Embryonic facial prominence (tissue), 1 donor: ENCODE measurements around the gene GRAP2.

ENCODE experiments used
- DNase-seq: peaks from one replicate; pipeline ENCODE4 v3.0.0-alpha.2; 2016; ENCODE audit errors: extremely low spot score

The GRAP2 gene

DNA sequence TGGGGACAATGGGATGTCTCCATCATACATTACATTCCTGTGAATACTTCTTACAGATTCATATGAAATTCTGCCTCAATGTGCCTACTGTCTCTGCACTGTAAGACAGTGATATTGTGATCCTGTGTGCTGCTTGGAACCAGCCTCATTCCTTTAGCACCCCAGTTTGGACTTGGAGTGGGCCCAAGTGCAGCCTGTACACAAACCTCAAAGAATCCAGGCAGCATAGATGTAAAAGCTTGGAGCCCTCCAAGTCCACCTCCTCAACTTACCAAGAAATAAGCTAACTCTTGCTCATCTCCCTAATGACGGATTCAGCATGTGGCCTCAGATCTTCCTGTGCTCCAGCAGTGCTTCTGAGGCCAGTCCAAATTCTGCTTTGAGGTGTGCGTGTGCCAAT is 24.4 kb downstream of the GRAP2 start:
- no peak for DNase-seq

- no peak for DNase-seq
Measured at GRCh38 chr22:39925909-39926679, 25.2 kb downstream of the GRAP2 start.

DNA sequence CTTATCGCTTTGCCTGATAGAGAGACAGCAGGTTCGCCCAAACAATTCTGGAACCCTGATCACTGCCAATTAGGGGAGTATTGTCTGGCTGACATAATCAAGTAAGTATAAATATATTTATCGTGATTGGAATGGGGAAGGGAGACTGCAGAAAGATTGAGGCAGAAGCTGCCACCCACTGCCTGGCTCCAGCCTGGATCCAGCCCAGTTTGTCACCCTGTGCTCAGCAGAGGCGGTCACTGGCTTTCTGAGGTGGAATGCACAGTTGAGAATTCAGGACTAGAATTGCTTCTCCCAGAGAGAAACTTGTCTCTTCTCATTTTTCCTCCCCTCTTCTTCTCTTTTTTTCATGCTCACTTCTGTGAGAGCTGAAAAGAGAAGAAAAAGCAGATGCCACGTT is 25.9 kb downstream of the GRAP2 start:
- no peak for DNase-seq

DNA sequence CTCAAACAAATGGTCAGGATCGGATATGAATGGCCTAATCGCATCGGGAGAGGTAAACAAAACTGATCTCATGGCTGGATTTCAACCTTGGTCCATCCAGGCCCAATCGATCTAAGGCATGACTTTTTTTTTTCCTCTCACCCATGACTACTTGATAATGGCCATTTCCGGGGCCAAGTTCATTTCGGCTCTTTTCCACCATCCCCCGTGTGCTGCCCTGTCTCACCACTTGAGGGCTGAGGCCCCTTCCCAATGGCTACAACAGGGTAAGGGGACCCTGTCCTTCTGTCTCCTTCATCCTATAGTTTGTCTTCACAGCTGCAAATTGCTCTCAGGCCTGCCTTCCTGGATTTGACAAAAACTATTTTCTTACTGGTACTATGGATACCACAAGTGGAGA is 26.7 kb downstream of the GRAP2 start:
- no peak for DNase-seq

GRCh38 chr22:39928536-39929520 is 27.9 kb downstream of the GRAP2 start:
- DNase-seq: no peak

DNA sequence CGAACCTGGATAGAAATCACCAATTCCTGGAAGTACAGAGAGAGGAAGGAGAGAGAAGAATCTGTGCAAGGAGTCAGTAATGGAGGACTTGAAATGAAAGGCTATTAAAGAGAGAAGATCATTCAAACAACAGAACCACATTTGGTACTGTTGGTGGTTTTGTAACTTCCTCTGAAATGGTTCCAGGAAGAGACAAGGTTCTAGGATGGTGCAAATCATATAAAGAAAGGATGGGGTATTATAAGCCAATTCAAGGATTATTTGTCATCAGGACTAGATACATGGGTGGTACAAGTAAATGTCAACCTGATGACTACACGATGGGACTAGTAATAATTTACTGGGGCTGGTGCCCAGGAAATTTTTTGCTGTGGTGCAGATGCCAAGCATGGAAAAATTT is 30.4 kb downstream of the GRAP2 start:
- DNase-seq: no peak

DNA sequence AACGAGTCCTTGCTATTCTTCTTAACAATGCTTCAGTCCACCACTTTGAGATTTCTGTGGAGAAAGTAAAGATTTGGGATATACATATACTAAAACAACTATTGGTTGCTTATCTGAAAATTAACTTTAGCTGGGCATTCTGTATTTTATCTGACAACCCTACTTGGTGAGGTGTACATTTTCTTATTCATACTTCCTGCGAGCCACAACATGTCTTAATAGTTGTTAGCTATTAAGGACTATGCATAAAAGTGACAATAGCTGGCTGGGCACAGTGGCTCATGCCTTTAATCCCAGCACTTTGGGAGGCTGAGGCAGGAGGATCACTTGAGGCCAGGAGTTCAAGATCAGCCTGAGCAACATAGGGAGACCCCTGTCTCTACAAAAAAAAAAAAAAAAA is 31.3 kb downstream of the GRAP2 start:
- DNase-seq: no peak

- DNase-seq: no peak
Measured at GRCh38 chr22:39932918-39933649, 32.2 kb downstream of the GRAP2 start.

- DNase-seq: no peak
Measured at GRCh38 chr22:39933741-39934140, 32.9 kb downstream of the GRAP2 start.

DNA sequence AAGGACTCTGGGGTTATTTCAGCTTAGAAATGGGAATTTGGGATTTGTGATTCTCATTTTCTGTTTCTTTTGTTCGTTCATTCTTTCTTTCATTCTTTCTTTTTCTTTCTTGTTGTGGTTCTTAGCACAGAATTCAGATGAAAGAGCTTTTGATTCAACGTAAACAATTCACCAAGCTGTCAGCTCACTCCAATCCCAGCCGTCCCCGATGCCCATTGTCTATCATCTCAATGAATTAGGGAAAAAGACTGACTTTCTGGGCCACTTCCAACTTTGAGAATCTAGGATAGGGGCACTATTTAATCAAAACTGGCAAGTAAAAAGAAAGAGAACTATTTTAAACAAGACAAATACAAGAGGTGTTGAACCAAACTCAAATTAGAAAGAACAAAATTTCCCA is 34.2 kb downstream of the GRAP2 start:
- DNase-seq: no peak

DNA sequence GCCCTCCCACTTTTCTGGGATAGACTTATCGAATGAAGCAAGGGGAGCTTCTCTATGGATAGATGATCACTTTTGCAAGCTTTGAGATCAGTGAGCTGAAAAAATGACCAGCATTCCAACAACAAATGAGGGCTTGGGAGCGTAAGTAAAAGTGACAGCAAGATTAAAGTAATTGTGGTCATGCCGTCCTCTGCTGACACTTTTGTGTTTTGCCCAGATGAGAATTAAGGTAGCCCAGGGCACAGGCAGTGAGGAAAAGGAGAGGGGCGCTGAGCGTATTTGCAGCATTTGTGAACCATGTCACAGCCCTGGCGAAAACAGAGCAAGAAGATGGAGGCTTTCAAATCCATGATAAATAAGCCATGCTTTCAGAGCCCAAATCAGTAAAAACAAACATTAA is 34.7 kb downstream of the GRAP2 start:
- DNase-seq: no peak

DNA sequence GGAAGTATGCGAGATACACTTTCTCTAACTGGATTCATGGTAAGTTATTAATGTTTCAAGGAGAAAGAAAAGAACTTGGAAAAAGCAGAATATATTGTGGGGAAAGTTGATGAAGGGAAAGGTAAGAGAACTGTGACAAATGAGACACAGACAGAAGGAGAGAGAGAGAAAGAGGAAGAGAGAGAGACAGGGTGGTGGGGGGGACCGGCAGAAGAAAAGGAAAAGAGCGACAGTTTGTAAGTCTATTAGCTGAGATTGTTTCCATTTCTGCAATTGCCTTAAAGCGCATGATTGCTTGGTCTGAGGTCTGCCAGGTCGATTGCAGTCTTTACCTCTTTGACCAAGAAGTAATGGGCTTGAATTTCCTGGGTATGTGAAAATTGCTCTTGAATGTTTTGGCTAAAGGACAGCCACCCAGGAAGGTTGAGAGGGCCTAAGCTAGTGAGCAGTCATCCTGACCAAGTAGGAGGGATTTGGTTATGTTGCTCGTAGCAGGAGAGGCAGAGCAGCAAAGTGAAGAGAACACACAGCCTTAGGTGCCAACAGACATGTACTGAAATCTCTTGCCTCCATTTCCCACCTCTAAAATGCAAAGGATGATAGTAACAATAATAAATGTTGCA is 35.8 kb downstream of the GRAP2 start:
- DNase-seq: no peak

GRCh38 chr22:39937906-39938305 is 37.0 kb downstream of the GRAP2 start:
- DNase-seq: no peak

DNA sequence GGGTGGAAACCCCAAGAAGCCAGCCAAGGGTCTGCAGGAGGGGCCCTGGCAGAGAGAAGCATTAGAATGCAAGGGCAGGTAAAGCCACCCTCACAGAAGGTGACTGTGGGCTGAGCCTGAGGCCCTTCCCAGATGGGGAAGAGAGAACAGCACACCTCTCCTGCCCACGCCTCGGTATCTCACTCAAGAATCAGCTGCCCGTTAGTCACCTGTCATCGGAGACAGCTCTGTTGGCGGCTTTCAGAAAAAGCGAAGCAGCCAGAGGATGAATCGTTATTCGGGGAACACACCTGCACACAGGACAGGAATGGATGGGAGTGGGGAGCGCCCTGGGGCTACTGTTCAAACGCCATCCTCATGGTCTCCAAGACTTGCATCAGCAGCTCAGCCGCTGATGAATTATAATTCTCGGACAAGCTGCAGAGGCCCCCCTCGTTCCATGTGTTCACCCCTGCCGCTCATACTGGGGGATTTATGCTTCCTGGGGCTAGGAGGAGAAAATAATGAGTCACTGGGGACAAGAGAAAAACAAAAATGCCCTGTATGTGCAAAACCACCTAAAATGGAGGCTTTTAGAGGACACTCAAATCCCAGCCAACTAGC is 37.7 kb downstream of the GRAP2 start:
- DNase-seq: no peak

DNA sequence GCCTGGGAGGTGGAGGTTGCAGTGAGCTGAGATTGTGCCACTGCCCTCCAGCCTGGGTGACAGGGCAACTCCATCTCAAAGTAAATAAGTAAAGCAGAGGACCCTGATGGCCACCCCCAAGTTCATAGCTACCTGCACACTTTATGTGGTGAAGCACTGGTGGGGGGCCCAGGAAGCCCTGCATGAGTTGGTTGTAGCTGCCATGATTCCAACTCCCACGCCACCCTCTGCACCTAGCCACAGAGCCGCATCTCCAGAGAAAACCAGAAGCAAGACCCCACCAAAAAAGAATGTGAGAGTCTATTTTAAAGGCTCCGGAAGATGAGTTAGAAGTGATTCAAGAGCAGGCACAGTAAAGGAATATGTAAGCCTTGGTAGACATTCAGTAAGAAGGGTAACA is 38.9 kb downstream of the GRAP2 start:
- no peak for DNase-seq

DNA sequence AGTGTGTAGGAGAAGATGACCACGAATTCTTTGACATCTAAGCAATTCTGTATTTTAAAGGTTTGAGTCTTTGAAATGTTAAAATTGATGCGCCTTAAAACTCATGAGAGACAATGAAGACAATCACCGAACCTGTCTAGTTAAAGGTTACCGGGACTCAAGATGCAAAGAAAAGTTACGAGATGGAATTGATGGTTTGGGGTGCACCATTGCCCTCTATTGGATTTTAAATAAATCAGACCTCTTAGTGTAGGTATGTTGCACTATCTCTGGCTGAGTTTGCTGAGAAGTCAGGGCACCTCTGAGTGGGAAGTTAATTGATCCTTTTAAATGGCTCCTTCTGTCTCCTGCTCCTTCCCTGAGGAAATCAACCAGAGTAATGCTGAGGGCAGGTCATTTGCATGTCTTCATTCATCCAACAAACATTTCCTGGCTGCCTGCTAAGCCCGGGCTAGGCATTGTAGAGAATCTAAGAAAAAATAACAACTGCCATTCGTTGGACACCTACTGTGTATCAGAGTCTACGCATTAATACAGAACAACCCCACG is 39.9 kb downstream of the GRAP2 start:
- DNase-seq: no peak

- DNase-seq: no peak
Measured at GRCh38 chr22:39941601-39942000, 40.7 kb downstream of the GRAP2 start.

DNA sequence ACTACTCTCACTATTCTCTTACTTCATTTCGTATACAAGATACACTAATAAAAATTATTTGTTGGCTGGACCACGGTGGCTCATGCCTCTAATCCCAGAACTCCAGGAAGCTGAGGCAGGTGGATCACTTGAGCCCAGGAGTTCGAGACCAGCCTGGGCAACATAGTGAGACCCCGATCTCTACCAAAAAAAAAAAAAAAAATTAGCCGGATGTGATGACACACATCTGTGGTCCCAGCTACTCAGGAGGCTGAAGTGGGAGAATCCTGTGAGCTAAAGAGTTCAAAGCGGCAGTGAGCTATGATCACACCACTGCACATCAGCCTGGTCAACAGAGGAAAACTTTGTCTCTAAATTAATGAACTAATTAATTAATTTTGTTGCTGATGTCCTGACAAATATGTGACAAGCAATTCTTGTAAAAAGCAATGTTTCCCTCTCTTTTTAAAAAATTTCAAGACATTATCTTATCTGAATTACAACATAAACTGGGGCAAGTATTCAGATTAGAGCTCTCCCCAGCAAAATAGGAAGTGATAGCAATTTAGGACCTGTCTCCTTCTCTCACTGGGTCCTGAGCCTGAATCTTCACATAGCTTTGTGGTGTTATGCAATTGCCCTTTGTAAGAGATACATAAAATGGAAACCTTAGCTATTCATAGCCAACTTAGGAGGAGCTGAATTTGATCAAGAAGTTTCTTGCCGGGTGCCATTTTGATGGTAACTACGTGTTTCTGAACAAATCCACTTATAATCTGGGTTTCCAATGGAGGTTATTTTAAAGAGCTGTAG is 41.8 kb downstream of the GRAP2 start:
- no peak for DNase-seq

GRCh38 chr22:39943337-39943736 is 42.5 kb downstream of the GRAP2 start:
- no peak for DNase-seq
